Adrenal gland (tissue), 5 donors: Measurements from ENCODE around the gene KCNH8.

Experiments
- POLR2A ChIP-seq, 2 donors: fragments of 450-650 bp; IDR thresholded peaks; one replicate each; pipeline ENCODE4 v1.6.1; 2017; ENCODE audit warnings: antibody characterized with exemption in 2 of 2, mild to moderate bottlenecking in 2 of 2, moderate library complexity in 1 of 2
- TF ChIP-seq, protein P1 (sequence below), 6 experiments: fragments of 450-650 bp in 4 of 6; fragments of 200-600 bp in 2 of 6; sonication (generic) in 1 of 6; IDR thresholded peaks; 1 replicate in 5 of 6; 2 replicates in 1 of 6; pipeline versions ENCODE4 v1.5.1 to v1.8.0; 2016 to 2021; ENCODE audit warnings: antibody characterized with exemption in 6 of 6, mild to moderate bottlenecking in 2 of 6, moderate library complexity in 1 of 6
- donor health status: DM: no; HTN: no; CAD: no.

GRCh38 chr3:19250959-19251610 lies 102.8 kb downstream of the KCNH8 start:
- TF ChIP-seq, protein P1, sequence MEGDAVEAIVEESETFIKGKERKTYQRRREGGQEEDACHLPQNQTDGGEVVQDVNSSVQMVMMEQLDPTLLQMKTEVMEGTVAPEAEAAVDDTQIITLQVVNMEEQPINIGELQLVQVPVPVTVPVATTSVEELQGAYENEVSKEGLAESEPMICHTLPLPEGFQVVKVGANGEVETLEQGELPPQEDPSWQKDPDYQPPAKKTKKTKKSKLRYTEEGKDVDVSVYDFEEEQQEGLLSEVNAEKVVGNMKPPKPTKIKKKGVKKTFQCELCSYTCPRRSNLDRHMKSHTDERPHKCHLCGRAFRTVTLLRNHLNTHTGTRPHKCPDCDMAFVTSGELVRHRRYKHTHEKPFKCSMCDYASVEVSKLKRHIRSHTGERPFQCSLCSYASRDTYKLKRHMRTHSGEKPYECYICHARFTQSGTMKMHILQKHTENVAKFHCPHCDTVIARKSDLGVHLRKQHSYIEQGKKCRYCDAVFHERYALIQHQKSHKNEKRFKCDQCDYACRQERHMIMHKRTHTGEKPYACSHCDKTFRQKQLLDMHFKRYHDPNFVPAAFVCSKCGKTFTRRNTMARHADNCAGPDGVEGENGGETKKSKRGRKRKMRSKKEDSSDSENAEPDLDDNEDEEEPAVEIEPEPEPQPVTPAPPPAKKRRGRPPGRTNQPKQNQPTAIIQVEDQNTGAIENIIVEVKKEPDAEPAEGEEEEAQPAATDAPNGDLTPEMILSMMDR (IDR thresholded peaks at IDR 0.05) = peak in 2 of 6 experiments; percentile 18 to 31
- TF ChIP-seq POLR2A (IDR thresholded peaks at IDR 0.05) = no peak
